DOHH2 (cell line): ENCODE measurements around the gene MUC21.
"Not testable (repeated sequence)": the region's sequence is repeated elsewhere in the genome, so short reads cannot be mapped to it uniquely, and the experiment has no call there.

Experiments
- H3F3A ChIP-seq: fragments of 200-600 bp; sonication (generic), shearing (Covaris generic); 2 replicates; pipeline ENCODE4 v1.6.0; 2016; ENCODE audit warnings: antibody characterized with exemption, mild to moderate bottlenecking; ENCODE audit not compliant: control insufficient read depth, insufficient read depth
- H3K27ac ChIP-seq: fragments of 200-600 bp; sonication (generic); 2 replicates; pipeline ENCODE4 v1.5.1; 2014; ENCODE audit warnings: low read depth, mild to moderate bottlenecking, low read length, moderate library complexity
- H3K27me3 ChIP-seq: fragments of 200-600 bp; sonication (generic); 2 replicates; pipeline ENCODE4 v1.6.1; 2014; ENCODE audit warnings: mild to moderate bottlenecking, low read length, mixed read lengths; ENCODE audit not compliant: control insufficient read depth
- H3K36me3 ChIP-seq: fragments of 200-600 bp; sonication (generic); 2 replicates; pipeline ENCODE4 v1.6.1; 2014; ENCODE audit warnings: mild to moderate bottlenecking, low read length, moderate library complexity, mixed read lengths; ENCODE audit not compliant: control insufficient read depth
- H3K4me1 ChIP-seq: fragments of 200-600 bp; sonication (generic); 2 replicates; pipeline ENCODE4 v1.6.1; 2014; ENCODE audit warnings: mild to moderate bottlenecking, low read length, mixed read lengths; ENCODE audit not compliant: control insufficient read depth
- H3K4me2 ChIP-seq: fragments of 200-600 bp; sonication (generic); 2 replicates; pipeline ENCODE4 v1.6.0; 2014; ENCODE audit warnings: mild to moderate bottlenecking, low read length, moderate library complexity
- H3K4me3 ChIP-seq: fragments of 200-600 bp; sonication (generic); 2 replicates; pipeline ENCODE4 v1.5.1; 2014; ENCODE audit warnings: mild to moderate bottlenecking, low read length, mixed read lengths
- H3K79me2 ChIP-seq: fragments of 200-600 bp; sonication (generic); 2 replicates; pipeline ENCODE4 v1.6.1; 2014; ENCODE audit warnings: mild to moderate bottlenecking, low read length, mixed read lengths; ENCODE audit not compliant: control insufficient read depth
- H3K9me2 ChIP-seq: fragments of 200-600 bp; sonication (generic); replicated peaks from 2 replicates; pipeline ENCODE4 v1.6.1; 2014; ENCODE audit warnings: mild to moderate bottlenecking, low read length, mixed read lengths; ENCODE audit not compliant: control insufficient read depth
- H3K9me3 ChIP-seq: fragments of 200-600 bp; sonication (generic); 2 replicates; pipeline ENCODE4 v1.6.1; 2014; ENCODE audit warnings: antibody characterized with exemption, low read length, mixed read lengths; ENCODE audit not compliant: control insufficient read depth, insufficient read depth
- H4K20me1 ChIP-seq: fragments of 200-600 bp; sonication (generic); 2 replicates; pipeline ENCODE4 v1.6.0; 2014; ENCODE audit warnings: low read depth, mild to moderate bottlenecking, antibody characterized with exemption, low read length, moderate library complexity; ENCODE audit not compliant: control insufficient read depth, insufficient read depth
- CTCF ChIP-seq: fragments of 200-600 bp; sonication (generic); IDR thresholded peaks from one replicate; pipeline ENCODE4 v1.5.1; 2014; ENCODE audit warnings: antibody characterized with exemption, mild to moderate bottlenecking, low read depth, low read length; ENCODE audit not compliant: poor library complexity, severe bottlenecking
- EZH2phosphoT487 ChIP-seq: fragments of 200-600 bp; sonication (generic); IDR thresholded peaks from 2 replicates; pipeline ENCODE4 v1.6.1; 2017; ENCODE audit warnings: borderline replicate concordance, mild to moderate bottlenecking, antibody characterized with exemption, low read length, moderate library complexity, mixed read lengths

The MUC21 gene

GRCh38 chr6:30997301-30997700, 13.8 kb downstream of the MUC21 start:
- Histone ChIP-seq H3K36me3 (no peaks in the 10 kb centered on the region), H3K27ac (no peak overlapping the region), H3K9me2 (no peaks in the 10 kb centered on the region), H4K20me1 (no peaks in the 10 kb centered on the region), H3K4me2 (no peak overlapping the region), H3K4me1 (no peaks in the 10 kb centered on the region), H3K27me3 (no peaks in the 10 kb centered on the region), H3K9me3 (no peaks in the 10 kb centered on the region), H3K4me3 (no peak overlapping the region), H3K79me2 (no peaks in the 10 kb centered on the region), H3F3A (no peaks in the 10 kb centered on the region)
- TF ChIP-seq EZH2phosphoT487 (no peak), CTCF (no peak)

GRCh38 chr6:30998785-30999184, 15.3 kb downstream of the MUC21 start:
- Histone ChIP-seq H3K4me1 (no peaks in the 10 kb centered on the region), H3K79me2 (no peaks in the 10 kb centered on the region), H3K9me2 (no peaks in the 10 kb centered on the region), H3K27ac (no peak overlapping the region), H3K4me2 (no peak overlapping the region), H3K36me3 (no peaks in the 10 kb centered on the region), H3K4me3 (no peak overlapping the region), H4K20me1 (no peaks in the 10 kb centered on the region), H3K9me3 (no peaks in the 10 kb centered on the region), H3K27me3 (no peaks in the 10 kb centered on the region), H3F3A (no peaks in the 10 kb centered on the region)
- TF ChIP-seq EZH2phosphoT487 (no peak), CTCF (no peak)

GRCh38 chr6:31000067-31000860, 16.7 kb downstream of the MUC21 start:
- not testable (repeated sequence) for H3K9me2 ChIP-seq, H3K4me2 ChIP-seq, H3F3A ChIP-seq, H3K36me3 ChIP-seq, H3K79me2 ChIP-seq, H3K27me3 ChIP-seq, H3K27ac ChIP-seq, H3K9me3 ChIP-seq, H3K4me1 ChIP-seq, H4K20me1 ChIP-seq, H3K4me3 ChIP-seq

GRCh38 chr6:31001281-31001888, 17.9 kb downstream of the MUC21 start:
- Histone ChIP-seq H3F3A (no peaks in the 10 kb centered on the region), H3K9me2 (no peaks in the 10 kb centered on the region), H3K36me3 (no peaks in the 10 kb centered on the region), H3K9me3 (no peaks in the 10 kb centered on the region), H3K4me1 (no peaks in the 10 kb centered on the region), H3K27me3 (peaks cover 19% of the 10 kb centered on the region), H3K79me2 (no peaks in the 10 kb centered on the region), H4K20me1 (no peaks in the 10 kb centered on the region), H3K4me2 (no peak overlapping the region), H3K4me3 (no peak overlapping the region), H3K27ac (no peak overlapping the region)
- TF ChIP-seq CTCF (no peak), EZH2phosphoT487 (no peak)
